ENCODE results near the gene YWHAQ.

DNA sequence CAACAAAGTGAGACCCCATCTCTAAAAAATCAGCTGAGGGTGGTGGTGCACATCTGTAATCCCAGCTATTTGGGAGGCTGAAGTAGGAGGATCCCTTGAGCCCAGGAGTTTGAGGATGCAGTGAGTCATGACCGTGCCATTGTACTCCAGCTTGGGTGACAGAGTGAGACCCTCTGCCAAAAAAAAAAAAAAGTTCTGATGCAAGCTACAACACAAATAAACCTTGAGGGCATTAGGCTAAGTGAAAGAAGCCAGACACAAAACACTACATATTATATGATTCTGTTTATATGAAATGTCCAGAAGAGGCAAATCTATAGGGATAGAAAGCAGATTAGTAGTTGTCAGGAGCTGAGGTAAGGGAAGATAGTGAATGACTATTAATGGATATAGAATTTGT lies 13.0 kb downstream of the YWHAQ start:
- no peak for TF ChIP-seq CTCF (IDR thresholded peaks at IDR 0.05)
- no peak for TF ChIP-seq EP300 (IDR thresholded peaks at IDR 0.05)
